D721Med (cell line): ENCODE data around the gene AQP3.
A peak's percentile ranks its signal among the peaks of the same experiment; 100 is the strongest.

ENCODE experiments used
- DNase-seq: peaks from one replicate; pipeline ENCODE4 v3.0.0; 2011; ENCODE audit warnings: low spot score; ENCODE audit not compliant: insufficient read length
- FAIRE-seq: peaks from 2 replicates; lab custom pipeline; 2011; peaks lifted over from hg19 to GRCh38; lab: Jason Lieb, UNC
- CTCF ChIP-seq: IDR thresholded peaks from 2 replicates; pipeline ENCODE4 v1.5.1; 2012; ENCODE audit warnings: mild to moderate bottlenecking, control low read depth; ENCODE audit not compliant: insufficient read depth; ENCODE audit errors: missing control alignments

The AQP3 gene

GRCh38 chr9:33468215-33468730 is 20.9 kb upstream of the AQP3 start:
- DNase-seq: no peak
- FAIRE-seq: no peak
- no peak for TF ChIP-seq CTCF

- FAIRE-seq (no peak), DNase-seq (peak; percentile 16)
- TF ChIP-seq CTCF: no peak
These were observed 20.1 kb upstream of the AQP3 start for GRCh38 chr9:33467526-33467925.

- peak; percentile 82 for TF ChIP-seq CTCF
- FAIRE-seq: no peak
- DNase-seq: peak; percentile 90
These were observed 19.4 kb upstream of the AQP3 start for GRCh38 chr9:33466565-33467495.

- DNase-seq (peak; percentile 6), FAIRE-seq (no peak)
- TF ChIP-seq CTCF: no peak
These were observed 18.5 kb upstream of the AQP3 start for GRCh38 chr9:33465596-33466564.

- DNase-seq: peak; percentile 9
- no peak for TF ChIP-seq CTCF
- FAIRE-seq: no peak
These were observed 17.7 kb upstream of the AQP3 start for GRCh38 chr9:33465096-33465495.

- TF ChIP-seq CTCF: no peak
- FAIRE-seq (no peak), DNase-seq (peak; percentile 13)
These were observed 16.7 kb upstream of the AQP3 start for GRCh38 chr9:33464045-33464636.
